ENCODE measurements around the gene THRSP. TPM values are rescaled to one million over a fixed set of nuclear protein-coding genes. Genes with fewer than 3 reads are reported as not detected.
"Not testable (repeated sequence)": the region's sequence is repeated elsewhere in the genome, so short reads cannot be mapped to it uniquely, and the experiment has no call there.

Gene THRSP
- total RNA-seq, 2 donors from 2014 or later, result 1.9 TPM; not detected in 1

DNA sequence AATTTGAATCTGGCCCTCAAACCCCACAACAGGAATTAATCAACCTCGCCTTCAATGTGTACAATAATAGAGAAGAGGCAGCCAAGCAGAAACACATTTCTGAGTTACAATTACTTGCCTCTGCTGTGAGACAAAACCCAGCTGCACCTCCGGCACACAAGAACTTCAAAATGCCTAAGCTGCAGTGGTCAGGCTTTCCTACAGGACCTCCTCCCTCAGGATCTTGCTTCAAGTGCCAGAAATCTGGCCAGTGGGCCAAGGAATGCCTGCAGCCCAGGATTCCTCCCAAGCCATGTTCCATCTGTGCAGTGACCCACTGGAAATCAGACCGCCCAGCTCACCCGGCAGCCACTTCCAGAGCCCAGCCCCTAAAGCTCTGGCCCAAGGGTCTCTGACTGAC lies 19.4 kb downstream of the THRSP start:
- Histone ChIP-seq H3K27ac (no peak overlapping the region), H3K36me3 (no peaks in the 10 kb centered on the region), H3K27me3 (no peaks in the 10 kb centered on the region), H3K4me1 (peaks cover 0 to 10% of the 10 kb centered on the region in 2 donors), H3K4me3 (no peak overlapping the region), H3K9me3 (no peaks in the 10 kb centered on the region)
- TF ChIP-seq, protein P1, sequence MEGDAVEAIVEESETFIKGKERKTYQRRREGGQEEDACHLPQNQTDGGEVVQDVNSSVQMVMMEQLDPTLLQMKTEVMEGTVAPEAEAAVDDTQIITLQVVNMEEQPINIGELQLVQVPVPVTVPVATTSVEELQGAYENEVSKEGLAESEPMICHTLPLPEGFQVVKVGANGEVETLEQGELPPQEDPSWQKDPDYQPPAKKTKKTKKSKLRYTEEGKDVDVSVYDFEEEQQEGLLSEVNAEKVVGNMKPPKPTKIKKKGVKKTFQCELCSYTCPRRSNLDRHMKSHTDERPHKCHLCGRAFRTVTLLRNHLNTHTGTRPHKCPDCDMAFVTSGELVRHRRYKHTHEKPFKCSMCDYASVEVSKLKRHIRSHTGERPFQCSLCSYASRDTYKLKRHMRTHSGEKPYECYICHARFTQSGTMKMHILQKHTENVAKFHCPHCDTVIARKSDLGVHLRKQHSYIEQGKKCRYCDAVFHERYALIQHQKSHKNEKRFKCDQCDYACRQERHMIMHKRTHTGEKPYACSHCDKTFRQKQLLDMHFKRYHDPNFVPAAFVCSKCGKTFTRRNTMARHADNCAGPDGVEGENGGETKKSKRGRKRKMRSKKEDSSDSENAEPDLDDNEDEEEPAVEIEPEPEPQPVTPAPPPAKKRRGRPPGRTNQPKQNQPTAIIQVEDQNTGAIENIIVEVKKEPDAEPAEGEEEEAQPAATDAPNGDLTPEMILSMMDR (IDR thresholded peaks at IDR 0.05), result no peak
- no peak for DNase-seq (ENCODE audit: low spot score)

DNA sequence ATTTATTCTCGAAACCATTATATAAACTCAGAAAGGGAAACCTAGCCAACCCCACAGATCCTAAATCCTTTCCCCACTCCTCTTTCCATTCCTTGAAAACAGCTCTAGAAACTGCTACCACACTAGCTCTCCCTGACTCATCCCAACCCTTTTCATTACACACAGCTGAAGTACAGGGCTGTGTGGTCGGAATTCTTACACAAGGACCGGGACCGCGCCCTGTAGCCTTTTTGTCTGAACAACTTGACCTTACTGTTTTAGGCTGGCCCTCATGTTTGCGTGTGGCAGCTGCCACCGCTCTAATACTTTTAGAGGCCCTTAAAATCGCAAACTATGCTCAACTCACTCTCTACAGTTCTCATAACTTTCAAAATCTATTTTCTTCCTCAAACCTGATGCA lies 20.8 kb downstream of the THRSP start:
- H3K27ac ChIP-seq; H3K9me3 ChIP-seq; H3K4me3 ChIP-seq; H3K27me3 ChIP-seq; DNase-seq (ENCODE audit: low spot score); H3K36me3 ChIP-seq; H3K4me1 ChIP-seq: not testable (repeated sequence)

GRCh38 chr11:78085972-78086371 lies 22.3 kb downstream of the THRSP start:
- Histone ChIP-seq H3K36me3 (no peaks in the 10 kb centered on the region), H3K4me3 (no peak overlapping the region), H3K27ac (no peak overlapping the region), H3K27me3 (no peaks in the 10 kb centered on the region), H3K9me3 (no peaks in the 10 kb centered on the region), H3K4me1 (no peaks in the 10 kb centered on the region)
- TF ChIP-seq, protein P1 (IDR thresholded peaks at IDR 0.05), result no peak
- no peak for DNase-seq (ENCODE audit: low spot score)

GRCh38 chr11:78086521-78087074 lies 22.9 kb downstream of the THRSP start:
- H3K4me1 ChIP-seq; DNase-seq (ENCODE audit: low spot score); H3K36me3 ChIP-seq; H3K9me3 ChIP-seq; H3K27me3 ChIP-seq; H3K4me3 ChIP-seq; H3K27ac ChIP-seq: not testable (repeated sequence)

DNA sequence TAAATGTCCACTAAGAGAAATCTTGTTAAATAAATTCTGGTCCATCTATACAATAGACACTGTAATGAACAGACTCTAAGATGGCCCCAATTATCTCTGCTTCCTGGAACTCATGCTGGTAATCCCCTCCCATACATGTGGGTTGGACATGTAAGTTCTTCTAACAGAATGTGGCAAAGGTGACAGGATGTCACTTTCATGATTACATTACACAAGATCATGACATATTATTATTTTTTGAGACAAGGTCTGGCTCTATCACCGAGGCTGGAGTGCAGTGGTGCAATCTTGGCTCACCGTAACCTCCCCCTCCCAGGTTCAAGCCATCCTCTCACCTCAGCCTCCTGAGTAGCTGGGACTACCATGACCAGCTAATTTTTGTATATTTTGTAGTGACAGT lies 30.6 kb downstream of the THRSP start:
- no peaks in the 10 kb centered on the region for H3K4me1 ChIP-seq
- no peaks in the 10 kb centered on the region for H3K27me3 ChIP-seq
- no peaks in the 10 kb centered on the region for H3K9me3 ChIP-seq
- TF ChIP-seq, protein P1 (IDR thresholded peaks at IDR 0.05), result no peak
- peaks cover 7% of the 10 kb centered on the region for H3K36me3 ChIP-seq
- H3K4me3 ChIP-seq, result no peak overlapping the region
- DNase-seq (ENCODE audit: low spot score), result no peak
- H3K27ac ChIP-seq, result no peak overlapping the region

GRCh38 chr11:78097666-78098385 lies 34.2 kb downstream of the THRSP start:
- TF ChIP-seq, protein P1 (IDR thresholded peaks at IDR 0.05), result no peak
- Histone ChIP-seq H3K9me3 (no peaks in the 10 kb centered on the region), H3K27me3 (no peaks in the 10 kb centered on the region), H3K4me1 (no peaks in the 10 kb centered on the region), H3K4me3 (no peak overlapping the region), H3K27ac (no peak overlapping the region), H3K36me3 (peaks cover 29% of the 10 kb centered on the region)
- DNase-seq (ENCODE audit: low spot score), result no peak

GRCh38 chr11:78099666-78100065 lies 36.0 kb downstream of the THRSP start:
- Histone ChIP-seq H3K36me3 (peaks cover 26% of the 10 kb centered on the region), H3K4me3 (no peak overlapping the region), H3K27ac (no peak overlapping the region), H3K27me3 (no peaks in the 10 kb centered on the region), H3K4me1 (no peaks in the 10 kb centered on the region), H3K9me3 (no peaks in the 10 kb centered on the region)
- no peak for DNase-seq (ENCODE audit: low spot score)
- TF ChIP-seq, protein P1 (IDR thresholded peaks at IDR 0.05), result no peak

Measured in right atrium auricular region (tissue), 2 donors.